Left forelimb (tissue), 1 donor: ENCODE data around the gene TBC1D22A.
A peak's percentile ranks its signal among the peaks of the same experiment; 100 is the strongest.
"Not testable (repeated sequence)": the region's sequence is repeated elsewhere in the genome, so short reads cannot be mapped to it uniquely, and the experiment has no call there.

ENCODE experiments used
- DNase-seq: peaks from one replicate; pipeline ENCODE4 v3.0.0-alpha.2; 2018; ENCODE audit warnings: low spot score

TBC1D22A gene

DNA sequence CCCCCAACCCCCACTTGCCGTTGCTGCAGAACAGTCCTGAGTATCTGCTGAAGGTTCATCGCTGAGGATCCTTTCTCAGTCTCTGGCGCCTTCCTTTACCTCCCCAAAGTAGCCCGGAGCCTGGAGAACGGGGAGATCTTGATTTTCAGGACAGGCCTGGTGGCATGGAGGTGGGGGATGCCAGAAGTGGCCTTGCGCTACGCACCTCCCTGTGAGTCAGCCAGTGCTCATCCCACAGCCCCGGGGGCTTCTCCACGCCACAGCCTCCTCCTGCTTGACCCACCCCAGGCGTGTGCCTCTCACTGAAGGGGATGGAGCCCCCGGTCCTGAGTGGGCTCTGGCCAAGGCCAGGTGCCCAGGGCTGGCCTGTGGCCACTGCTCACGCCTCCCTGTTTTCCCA is 339.6 kb downstream of the TBC1D22A start:
- no peak for DNase-seq

- DNase-seq = no peak
Measured at GRCh38 chr22:47102648-47103047, 340.2 kb downstream of the TBC1D22A start.

GRCh38 chr22:47105085-47105484 is 342.6 kb downstream of the TBC1D22A start:
- DNase-seq = no peak

GRCh38 chr22:47106806-47107205 is 344.4 kb downstream of the TBC1D22A start:
- DNase-seq = no peak

DNA sequence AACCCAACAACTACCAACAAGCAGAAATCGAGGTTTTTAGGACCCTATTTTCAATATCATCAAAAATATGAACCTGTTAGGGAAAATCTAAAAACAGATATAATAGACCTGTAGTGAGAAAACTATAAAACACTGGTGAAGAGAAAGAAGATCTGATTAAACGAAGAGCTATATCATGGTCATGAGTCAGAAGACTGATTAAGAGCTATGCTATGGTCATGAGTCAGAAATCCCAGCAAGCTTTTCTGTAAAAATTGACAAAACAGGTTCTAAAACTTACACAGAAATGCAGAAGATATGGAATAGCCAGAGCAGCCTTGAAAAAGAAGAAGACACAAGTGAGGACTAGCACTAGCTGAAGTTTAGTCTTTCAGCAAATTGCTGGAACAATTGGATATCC is 345.0 kb downstream of the TBC1D22A start:
- DNase-seq = no peak

GRCh38 chr22:47110817-47111443 is 348.5 kb downstream of the TBC1D22A start:
- no peak for DNase-seq

- no peak for DNase-seq
Measured at GRCh38 chr22:47111626-47112581, 349.5 kb downstream of the TBC1D22A start.

- DNase-seq = no peak
Measured at GRCh38 chr22:47112582-47112965, 350.1 kb downstream of the TBC1D22A start.

DNA sequence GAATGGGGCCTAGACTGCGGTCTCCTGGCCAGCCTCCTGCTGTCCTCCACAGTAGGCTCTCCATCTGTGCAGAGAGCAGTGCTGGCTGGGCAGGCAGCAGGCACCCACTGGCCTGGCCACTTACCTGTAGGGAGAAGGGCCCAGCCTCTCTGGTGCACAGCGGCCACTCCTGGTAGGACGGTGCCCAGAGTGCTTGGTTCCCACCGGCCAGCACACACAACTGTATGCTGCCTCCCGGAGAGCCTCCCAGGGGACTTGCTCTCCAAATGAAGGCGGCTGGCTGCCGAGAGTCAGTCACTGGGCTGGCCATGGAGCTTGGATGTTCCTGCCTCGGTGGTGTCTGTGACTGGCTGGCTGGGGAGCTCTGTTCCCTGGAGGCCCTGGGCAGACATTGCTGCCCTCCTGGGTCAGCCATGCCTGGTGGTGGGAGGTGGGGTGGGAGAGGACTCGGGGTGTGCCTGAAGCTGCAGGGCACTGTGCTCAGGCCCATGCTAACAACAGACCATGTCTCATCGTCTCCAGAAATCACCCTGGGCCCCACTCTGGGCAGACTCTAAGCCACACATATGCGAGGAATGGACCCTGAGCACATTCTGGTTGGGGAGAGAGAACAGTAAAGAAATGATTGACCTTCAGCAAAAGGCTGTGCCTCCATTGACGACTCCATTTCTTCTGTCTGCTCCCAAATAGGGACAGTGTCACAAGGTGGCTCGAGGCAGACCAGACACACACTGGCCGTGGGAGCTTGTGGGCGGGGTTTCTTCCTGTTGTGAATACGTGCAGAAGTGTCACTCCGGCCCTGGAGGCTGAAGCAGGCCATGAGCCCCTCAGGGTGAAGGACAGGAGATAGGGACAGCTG is 350.8 kb downstream of the TBC1D22A start:
- DNase-seq = no peak

- no peak for DNase-seq
Measured at GRCh38 chr22:47113853-47114415, 351.5 kb downstream of the TBC1D22A start.

DNA sequence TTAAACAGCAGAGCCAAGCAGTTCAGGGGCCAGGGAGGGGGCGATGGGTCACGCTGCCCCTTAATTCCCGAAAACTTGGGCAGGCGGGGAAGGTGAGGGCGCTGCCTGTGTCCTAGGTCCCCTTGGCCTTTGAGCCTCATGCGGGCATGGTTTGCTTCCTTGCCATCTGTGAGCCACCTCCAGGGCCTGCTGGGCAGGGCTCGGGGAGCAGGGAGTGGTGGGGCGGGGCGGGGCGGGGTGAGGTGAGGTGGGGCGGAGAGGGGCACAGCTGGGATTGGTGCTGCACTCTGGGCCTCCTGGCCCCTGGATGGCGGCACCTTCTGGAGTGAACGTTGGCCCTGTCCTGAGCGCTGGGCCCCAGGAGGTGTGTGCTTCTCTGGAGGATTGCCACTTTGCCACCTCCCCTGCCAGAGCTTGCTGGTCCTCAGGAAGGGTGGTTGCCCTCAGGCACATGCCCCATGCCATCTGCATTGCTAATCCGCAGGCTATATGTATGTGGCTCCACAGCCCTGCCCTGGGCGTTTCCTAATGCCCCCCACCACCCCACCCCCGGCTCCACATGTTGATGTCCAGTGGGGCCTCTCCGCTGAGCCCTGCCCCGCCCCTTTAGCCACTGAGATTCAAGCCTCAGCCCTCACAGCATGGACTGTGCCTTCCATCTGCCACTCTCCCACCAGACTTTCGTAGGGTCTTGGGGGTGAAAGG is 352.5 kb downstream of the TBC1D22A start:
- DNase-seq = no peak

DNA sequence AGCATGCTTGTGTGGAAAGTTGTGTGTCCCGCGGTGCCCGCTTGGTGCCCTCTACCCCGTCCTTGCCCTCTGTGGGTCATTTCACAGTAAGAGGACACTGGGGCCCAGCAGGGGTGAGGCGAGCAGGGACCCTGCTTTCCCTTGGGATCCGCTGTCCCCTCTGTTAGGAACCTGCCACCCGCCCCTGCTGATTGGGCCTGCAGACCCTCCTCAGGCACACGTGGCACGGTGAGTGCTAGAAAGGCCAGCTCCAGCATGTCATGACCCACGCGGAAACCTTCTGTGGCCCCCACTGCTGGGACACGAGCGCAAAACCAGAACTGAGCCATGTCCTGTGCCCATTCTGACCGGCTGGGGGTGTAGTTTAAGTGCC is 353.1 kb downstream of the TBC1D22A start:
- DNase-seq = no peak

- DNase-seq = no peak
Measured at GRCh38 chr22:47115921-47116320, 353.5 kb downstream of the TBC1D22A start.

DNA sequence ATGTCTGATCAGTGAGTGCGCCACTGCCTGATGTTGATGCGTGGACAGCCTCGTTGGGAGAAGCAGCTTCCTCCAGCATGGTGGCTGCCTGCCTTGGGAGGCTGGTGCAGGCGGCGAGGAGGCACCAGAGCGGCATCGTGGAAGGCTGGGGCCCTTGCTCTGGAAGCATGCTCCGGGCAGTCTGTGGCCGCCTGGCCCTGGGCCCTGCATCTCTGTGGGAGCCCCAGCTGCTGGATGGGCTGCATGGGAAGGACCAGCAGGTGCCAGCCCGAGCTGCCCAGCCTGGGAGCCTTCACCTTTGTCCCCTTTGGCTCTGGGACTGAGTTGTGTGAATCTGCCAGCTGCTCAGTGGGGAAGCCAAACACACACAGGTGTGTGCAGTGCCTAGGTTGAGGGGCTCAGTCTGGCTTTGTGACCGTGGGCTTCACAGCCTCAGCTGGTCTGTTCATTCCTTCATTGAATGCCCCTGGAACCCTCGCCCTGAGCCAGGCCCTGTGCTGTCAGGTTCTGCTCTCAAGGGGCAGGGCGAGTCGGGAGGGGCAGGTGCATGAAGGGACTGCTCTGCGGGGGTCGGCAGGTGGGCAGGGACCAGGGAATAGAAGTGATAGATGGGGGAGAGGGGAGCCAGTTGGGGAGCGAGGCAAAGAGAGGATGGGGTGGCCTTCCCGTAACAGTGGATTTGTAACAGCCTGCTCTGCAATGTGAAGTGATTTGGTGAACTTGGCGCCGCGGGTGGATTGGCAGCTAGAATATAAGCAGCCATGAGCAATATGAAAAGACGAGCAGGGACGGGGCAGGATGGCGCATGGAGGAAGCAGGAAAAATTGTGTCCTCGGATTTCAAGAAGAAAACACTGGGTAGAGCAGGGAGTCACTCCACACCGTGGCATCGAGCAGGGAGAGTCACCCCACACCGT is 354.2 kb downstream of the TBC1D22A start:
- no peak for DNase-seq

GRCh38 chr22:47117442-47117841 is 355.0 kb downstream of the TBC1D22A start:
- DNase-seq = not testable (repeated sequence)

- peak; percentile 30 for DNase-seq
Measured at GRCh38 chr22:47119181-47119580, 356.7 kb downstream of the TBC1D22A start.

- no peak for DNase-seq
Measured at GRCh38 chr22:47120399-47120798, 357.9 kb downstream of the TBC1D22A start.

GRCh38 chr22:47121791-47122190 is 359.3 kb downstream of the TBC1D22A start:
- no peak for DNase-seq

DNA sequence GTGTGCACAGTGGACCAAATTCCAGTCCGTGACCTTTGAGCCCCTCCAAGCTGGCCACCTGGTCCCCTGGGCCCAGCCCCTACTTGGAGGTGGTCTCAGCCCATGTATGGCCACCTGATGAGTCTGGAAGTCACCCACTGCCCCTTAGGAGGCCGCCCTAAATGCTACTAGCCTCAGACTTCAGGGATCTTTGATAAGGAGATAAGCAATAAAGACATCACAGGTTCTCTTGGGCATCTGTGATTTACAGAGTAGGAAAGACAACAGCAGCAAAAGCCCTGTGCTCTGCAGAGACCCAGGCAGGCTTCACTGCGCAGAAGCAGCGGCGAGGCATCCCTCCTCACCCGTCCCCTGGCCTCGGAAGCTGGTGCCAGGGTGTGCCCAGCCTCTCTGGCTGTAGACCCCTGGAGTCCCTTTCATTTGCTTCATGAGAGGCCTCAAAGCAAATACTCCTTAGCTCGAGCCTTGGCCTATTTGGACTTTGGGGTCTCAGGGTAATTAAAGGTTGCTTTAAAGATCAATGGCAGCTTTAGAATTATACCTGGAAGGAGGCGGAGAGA is 360.1 kb downstream of the TBC1D22A start:
- no peak for DNase-seq
